ENCODE results near the gene MMP15.
"Not testable (repeated sequence)": the region's sequence is repeated elsewhere in the genome, so short reads cannot be mapped to it uniquely, and the experiment has no call there.

Gene MMP15

DNA sequence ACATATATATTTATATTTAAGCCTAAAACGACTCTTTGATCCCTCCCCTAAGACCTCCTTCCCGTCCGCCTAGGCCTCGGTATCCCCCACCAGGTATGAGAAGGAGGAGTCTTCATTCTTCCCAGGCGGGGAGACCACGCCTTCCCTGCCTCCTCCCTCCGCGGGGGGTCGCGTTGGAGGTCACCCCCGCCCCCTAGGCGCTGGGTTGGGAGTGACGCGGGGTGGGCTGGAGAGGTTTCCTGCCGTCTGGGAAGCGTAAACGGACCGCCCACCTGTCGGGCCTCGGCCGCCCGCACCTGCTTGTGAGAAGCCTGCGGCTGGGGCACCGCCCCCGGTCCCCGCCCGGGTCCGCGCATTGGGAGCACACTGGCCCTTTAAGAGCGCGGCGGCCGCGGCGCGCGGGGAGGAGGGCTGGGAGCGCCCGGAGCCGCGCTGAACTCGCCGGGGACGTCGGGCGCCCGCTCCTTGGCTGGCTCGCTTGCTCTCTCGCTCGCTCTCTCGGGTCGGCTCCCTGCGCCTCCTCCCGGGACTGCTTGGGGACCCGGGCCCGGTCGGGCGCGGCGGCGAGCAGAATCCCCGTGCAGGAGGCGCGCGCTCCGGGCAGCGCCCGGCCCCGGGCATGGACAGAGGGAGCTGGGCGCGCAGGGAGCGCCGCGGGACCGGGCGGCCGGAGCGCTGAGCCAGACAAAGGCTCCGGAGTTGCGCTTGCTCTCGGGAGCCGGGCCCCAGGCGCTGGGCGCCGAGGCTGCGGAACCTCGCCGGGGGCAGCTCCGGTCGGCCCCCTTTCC lies at the start of gene MMP15:
TSS of gene MMP15 (plus strand) at position 404 of the 788 bp plus-strand sequence. CDS start 597 bp downstream, outside the sequence.
- peak; percentile 48 to 63 for DNase-seq

- DNase-seq = no peak
Measured at GRCh38 chr16:57976331-57976796, 49.2 kb upstream of the MMP15 start.

DNA sequence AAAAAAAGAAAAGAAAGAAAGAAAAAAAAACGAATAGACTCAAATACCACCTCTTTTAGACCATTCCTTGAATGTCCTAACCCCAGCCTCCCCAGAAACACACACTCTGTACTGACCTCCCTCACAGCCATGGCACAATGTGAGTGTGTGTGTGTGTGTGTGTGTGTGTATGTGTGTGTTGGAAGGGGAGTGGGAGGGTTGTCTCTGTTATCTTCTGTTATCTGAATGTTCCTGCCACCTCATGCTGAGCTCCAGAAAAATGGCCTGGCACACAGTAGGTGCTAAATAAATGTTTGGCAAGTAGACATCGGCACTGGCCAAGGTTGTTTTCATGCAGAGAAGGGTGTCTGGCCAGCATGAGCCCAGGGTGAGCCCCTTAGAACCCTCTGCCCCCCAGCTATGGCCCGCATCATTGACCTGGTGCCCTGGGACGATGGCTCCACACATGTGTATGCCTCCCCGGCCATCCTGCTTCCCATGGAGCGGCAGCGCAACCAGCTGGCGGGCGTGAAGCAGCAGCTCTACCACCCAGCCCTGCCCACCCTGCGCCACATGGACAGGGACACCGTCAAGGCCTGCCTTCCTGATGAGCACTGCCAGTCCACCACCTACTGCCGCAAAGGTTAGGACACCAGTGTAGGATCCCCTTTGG lies 48.0 kb upstream of the MMP15 start:
- DNase-seq = no peak

DNA sequence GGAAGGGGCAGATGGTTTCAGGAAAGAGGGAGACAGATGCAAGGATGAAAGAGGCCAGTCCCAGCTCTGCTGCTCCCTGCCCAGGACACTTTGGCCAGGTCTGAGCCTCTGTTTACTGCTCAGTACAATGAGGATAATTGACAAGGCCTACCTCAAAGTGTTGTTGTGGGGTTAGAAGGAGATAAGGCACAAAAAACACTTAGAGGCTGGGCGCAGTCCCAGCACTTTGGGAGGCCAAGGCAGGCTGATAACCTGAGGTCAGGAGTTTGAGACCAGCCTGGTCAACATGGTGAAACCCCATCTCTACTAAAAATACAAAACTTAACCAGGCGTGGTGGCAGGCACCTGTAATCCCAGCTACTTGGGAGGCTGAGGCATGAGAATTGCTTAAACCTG lies 47.5 kb upstream of the MMP15 start:
- DNase-seq = not testable (repeated sequence)

GRCh38 chr16:57979006-57979585 lies 46.5 kb upstream of the MMP15 start:
- DNase-seq = no peak

DNA sequence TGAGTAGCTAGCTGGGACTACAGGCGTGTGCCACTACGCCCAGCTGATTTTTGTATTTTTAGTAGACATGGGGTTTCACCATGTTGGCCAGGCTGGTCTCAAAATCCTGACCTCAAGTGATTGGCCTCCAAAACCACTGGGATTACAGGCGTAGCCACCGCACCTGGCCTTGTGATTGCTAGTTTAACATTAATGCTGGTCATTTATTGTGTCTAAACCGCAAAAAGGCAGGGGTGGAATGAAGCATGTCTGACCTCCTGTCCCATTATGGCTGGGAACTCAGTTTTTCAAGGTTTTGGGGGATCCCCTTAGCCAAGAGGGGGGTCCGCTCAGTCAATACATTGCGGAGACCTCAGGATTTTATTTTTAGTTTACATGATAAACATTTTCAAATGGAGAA lies 43.9 kb upstream of the MMP15 start:
- DNase-seq = no peak

- no peak for DNase-seq
Measured at GRCh38 chr16:57982385-57982784, 43.2 kb upstream of the MMP15 start.

DNA sequence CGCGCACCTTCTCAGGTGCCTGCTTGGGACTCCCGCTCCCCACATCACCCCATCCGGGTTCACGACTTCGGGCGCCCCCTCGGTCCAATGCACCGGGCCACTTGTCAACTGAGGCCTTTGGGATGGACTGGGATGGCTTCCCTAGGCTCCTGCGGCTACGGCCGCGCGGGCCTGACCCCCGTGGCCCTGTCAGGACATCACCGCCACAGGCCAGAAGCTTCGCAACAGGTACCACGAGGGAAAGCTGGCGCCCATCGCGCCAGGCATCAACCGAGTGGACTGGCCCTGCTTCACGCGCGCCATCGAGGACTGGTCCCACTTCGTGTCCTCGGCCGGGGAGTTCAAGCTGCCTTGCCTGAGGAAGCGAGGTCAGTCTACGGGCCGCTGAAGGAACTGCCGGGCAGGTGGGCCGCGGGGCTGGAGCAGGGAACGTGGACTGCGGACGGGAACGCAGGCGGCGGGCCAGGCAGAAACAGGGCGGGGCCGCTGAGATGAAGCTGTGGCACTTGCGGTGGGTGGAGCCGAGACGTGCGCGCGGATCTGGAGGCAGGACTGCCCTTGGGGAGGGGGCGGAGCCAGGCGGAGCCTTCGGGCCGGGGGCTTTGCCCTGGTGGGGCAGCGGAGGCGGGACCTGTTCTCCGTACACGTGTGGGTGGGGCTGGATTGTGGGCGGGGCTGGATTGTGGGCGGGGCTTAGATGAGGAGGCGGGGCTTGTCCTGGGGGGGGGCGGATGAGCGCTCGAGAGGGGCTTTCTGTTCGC lies 40.9 kb upstream of the MMP15 start:
- peak; percentile 95 for DNase-seq

- DNase-seq = no peak
Measured at GRCh38 chr16:57985204-57986181, 40.1 kb upstream of the MMP15 start.

DNA sequence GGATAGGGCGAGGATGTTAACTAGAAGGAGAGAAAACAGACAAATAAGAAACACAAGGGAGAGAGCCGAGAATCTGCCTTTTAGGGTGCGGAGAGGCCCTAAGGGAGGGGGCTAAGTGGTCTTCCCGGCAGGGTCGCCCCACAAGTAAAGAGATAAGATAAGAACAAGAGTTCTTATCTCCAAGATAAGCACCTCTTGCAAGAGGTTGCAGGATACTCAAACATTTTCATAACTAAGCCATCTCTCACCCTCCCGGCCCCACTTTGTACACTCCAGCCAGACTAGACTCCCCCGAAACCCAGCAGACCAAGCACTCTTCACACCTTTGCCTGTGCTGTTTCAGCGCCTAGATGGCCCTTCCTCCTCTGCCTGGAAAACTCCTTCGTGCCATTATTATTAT lies 39.4 kb upstream of the MMP15 start:
- no peak for DNase-seq

GRCh38 chr16:57987441-57988177 lies 37.9 kb upstream of the MMP15 start:
- DNase-seq = no peak

DNA sequence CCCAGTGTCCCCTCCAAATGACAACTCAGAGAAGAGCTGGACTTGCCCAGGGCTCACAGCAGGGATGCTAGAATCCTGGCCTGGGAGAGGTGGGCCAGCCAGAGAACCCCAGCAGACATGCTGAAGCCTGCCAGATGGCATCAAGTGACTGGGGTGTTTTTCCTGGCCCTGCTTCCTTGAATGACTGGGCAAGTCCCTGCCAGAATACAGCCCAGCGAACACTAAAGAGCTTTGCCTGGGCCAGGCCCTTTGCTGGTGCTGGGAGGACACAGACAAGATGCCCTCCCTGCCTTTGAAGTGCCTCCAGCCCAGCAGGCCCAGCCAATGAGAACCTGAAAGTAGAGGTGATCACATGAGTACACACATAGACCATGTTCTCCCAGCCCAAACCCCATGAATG lies 36.6 kb upstream of the MMP15 start:
- DNase-seq = no peak

DNA sequence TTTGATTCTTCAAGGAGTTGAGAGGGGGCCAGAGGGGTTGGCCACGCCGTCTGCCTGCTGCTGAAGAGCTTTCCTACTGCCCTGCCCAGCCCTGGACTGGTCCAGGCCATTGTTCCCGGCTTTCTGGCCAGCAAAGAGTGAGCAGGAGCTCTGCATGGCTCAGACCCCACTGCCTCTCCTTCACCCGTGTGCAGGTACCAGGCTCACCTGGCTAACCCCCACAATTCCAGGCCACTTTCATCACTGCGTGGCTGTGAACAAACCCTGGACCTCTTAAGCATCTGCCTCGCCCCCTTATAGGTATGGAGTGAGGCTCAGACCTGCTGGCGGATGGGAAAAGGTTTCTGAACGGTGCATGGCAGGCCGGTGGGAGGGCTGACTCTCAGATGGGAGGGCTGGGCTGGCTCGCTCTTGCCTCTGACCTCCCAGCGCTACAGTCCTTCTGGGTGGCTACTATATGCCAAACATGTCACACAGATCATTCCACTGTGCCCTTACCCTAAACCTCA lies 33.9 kb upstream of the MMP15 start:
- no peak for DNase-seq

- no peak for DNase-seq
Measured at GRCh38 chr16:57992084-57992483, 33.5 kb upstream of the MMP15 start.

DNA sequence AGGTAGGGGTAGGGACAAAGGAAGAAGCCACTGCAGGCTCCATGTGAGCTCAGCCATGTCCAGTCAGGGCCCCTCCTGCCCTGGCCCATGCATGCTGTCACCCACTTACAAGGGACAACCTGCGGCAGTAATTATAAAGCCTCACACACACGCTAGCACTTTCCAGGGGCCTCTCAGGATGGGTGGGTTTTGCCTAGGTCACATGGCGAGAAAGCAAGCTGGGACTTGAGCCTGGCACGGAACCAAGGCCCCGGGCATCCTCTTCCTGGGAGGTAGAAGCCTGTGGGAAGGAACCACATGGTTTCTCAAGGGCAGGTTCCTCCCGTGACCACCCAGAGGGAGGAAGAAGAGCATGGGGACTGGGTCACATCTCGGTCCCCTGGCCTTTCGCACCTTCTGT lies 32.1 kb upstream of the MMP15 start:
- DNase-seq = no peak

GRCh38 chr16:57993897-57994296 lies 31.7 kb upstream of the MMP15 start:
- no peak for DNase-seq

GRCh38 chr16:57994361-57994760 lies 31.2 kb upstream of the MMP15 start:
- no peak for DNase-seq

DNA sequence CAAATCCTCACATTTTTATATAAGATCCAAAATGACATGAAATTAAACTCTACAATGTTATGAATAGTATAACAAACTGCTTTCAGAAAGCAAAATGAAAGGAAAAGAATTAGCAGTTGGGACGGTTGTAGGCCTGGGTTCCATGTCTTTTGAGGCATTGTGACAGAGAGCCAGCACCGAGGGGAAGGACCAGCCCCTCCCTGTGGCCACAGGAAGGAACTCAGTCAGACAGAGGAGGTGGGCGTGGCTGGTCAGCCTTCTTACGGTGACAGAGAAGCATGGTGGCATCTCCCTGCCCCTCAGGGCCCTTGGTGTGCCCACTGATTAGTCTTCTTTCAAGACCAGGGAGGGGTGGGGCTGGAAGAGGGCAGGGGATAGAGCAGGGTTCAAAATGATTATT lies 30.8 kb upstream of the MMP15 start:
- peak; percentile 59 to 68 for DNase-seq

DNA sequence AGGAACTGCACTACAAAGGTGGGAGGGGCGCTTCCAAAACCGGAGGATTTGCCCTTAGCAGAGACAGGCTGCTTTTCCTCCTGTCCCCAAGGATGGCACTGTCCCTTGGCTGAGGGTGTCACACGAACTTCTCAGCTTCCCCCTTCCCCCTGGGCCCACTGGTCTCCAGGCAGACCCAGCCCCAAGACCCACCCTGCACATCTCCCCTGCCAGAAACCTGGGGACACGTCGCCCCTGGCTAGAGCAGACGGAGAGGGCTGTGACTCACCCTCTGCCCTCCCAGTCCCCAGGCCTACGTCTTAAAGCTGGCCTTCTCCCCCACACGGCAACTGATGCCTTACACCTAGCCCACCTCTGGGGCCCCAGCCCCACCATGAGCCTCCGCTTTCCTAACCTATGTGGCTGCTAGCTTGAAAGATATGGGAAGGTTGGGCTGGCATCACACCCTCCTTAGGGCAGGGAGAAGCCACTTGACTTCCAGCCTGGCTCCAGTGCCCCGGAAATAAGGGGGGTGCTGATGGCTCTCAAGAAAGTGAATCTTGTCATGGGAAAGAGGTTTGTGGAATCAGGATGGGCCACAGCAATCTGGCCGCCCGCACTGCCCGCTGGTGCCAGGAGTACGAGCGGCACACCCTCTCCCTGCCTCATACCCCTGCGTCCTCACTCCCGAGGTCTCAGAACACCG lies 29.7 kb upstream of the MMP15 start:
- DNase-seq = no peak

GRCh38 chr16:57996406-57997175 lies 29.0 kb upstream of the MMP15 start:
- DNase-seq = no peak
